Astrocyte of the hippocampus (primary cell): ENCODE measurements around the gene KIF1C.
A peak's percentile ranks its signal among the peaks of the same experiment; 100 is the strongest.

Source experiments
- DNase-seq: peaks from one replicate; pipeline ENCODE4 v3.0.0; 2011; ENCODE audit warnings: low read depth, low spot score

KIF1C gene

GRCh38 chr17:4997302-4998026, at the start of gene KIF1C, which contains the start of gene INCA1:
Gene KIF1C (plus strand): TSS chr17:4997950. CDS start chr17:5000247, 2,297 bp downstream.
Gene INCA1 (minus strand): TSS chr17:4997522. CDS start chr17:4994437, 3,085 bp downstream.
- DNase-seq: peak; percentile 97

GRCh38 chr17:4948166-4948930, 49.4 kb upstream of the KIF1C start, which contains the start of gene PFN1:
Gene PFN1 (minus strand): TSS chr17:4948530. CDS start chr17:4948394, 136 bp downstream.
- peak; percentile 94 for DNase-seq

- peak; percentile 95 for DNase-seq
These were observed 48.8 kb upstream of the KIF1C start for GRCh38 chr17:4948931-4949320.

- DNase-seq: peak; percentile 78
These were observed 48.3 kb upstream of the KIF1C start for GRCh38 chr17:4949321-4950074.

- DNase-seq: no peak
These were observed 47.5 kb upstream of the KIF1C start for GRCh38 chr17:4950075-4950745.

- no peak for DNase-seq
These were observed 47.0 kb upstream of the KIF1C start, which contains the start of gene ENO3 for GRCh38 chr17:4950746-4951204. Gene ENO3 (plus strand): TSS chr17:4951119. CDS start chr17:4951830, 711 bp downstream.

GRCh38 chr17:4951486-4951885, 46.3 kb upstream of the KIF1C start:
- no peak for DNase-seq

- DNase-seq: peak; percentile 62
These were observed 44.2 kb upstream of the KIF1C start for GRCh38 chr17:4953451-4953961.

- DNase-seq: no peak
These were observed 42.7 kb upstream of the KIF1C start for GRCh38 chr17:4955091-4955490.

GRCh38 chr17:4956493-4957061, 41.2 kb upstream of the KIF1C start:
- no peak for DNase-seq

GRCh38 chr17:4958102-4958501, 39.6 kb upstream of the KIF1C start:
- DNase-seq: no peak

- DNase-seq: no peak
These were observed 38.3 kb upstream of the KIF1C start for GRCh38 chr17:4959261-4959965.

- no peak for DNase-seq
These were observed 37.3 kb upstream of the KIF1C start for GRCh38 chr17:4960279-4960922.

GRCh38 chr17:4965311-4965986, 32.3 kb upstream of the KIF1C start:
- DNase-seq: no peak

- peak; percentile 100 for DNase-seq
These were observed 30.8 kb upstream of the KIF1C start for GRCh38 chr17:4966844-4967538.

- peak; percentile 99 for DNase-seq
These were observed 29.9 kb upstream of the KIF1C start, which contains the start of gene SPAG7 for GRCh38 chr17:4967539-4968485. Gene SPAG7 (minus strand): TSS chr17:4967817. CDS start chr17:4967804, 13 bp downstream.

- peak; percentile 75 for DNase-seq
These were observed 29.2 kb upstream of the KIF1C start for GRCh38 chr17:4968486-4969046.
